Endodermal cell (in vitro differentiated cells): Measurements from ENCODE around the gene SNRNP70. TPM values are rescaled to one million over a fixed set of nuclear protein-coding genes. Genes with fewer than 3 reads are reported as not detected.
A peak's percentile ranks its signal among the peaks of the same experiment; 100 is the strongest.

Experiments
- DNase-seq: peaks from one replicate; pipeline ENCODE4 v3.0.0-alpha.2; 2017
- H3K27ac ChIP-seq: 2 replicates; pipeline ENCODE4 v1.5.1; 2013; ENCODE audit warnings: mild to moderate bottlenecking, low read depth, low read length, moderate library complexity
- H3K27me3 ChIP-seq: 2 replicates; pipeline ENCODE4 v1.6.1; 2013; ENCODE audit warnings: mild to moderate bottlenecking, low read length, moderate library complexity; ENCODE audit not compliant: insufficient read depth, control insufficient read depth, poor library complexity, severe bottlenecking
- H3K36me3 ChIP-seq: 2 replicates; pipeline ENCODE4 v1.7.0; 2013; ENCODE audit warnings: mild to moderate bottlenecking, low read length, moderate library complexity; ENCODE audit not compliant: control insufficient read depth, insufficient read depth
- H3K4me1 ChIP-seq: one replicate; pipeline ENCODE4 v1.7.0; 2013; ENCODE audit warnings: low read length; ENCODE audit not compliant: control insufficient read depth, insufficient read depth
- H3K4me3 ChIP-seq: 2 replicates; pipeline ENCODE4 v1.5.1; 2013; ENCODE audit warnings: mild to moderate bottlenecking, low read length, moderate library complexity
- H3K9ac ChIP-seq: 2 replicates; pipeline ENCODE4 v1.6.1; 2013; ENCODE audit warnings: mild to moderate bottlenecking, low read length, moderate library complexity; ENCODE audit not compliant: poor library complexity, severe bottlenecking; ENCODE audit errors: extremely low read depth
- H3K9me3 ChIP-seq: 2 replicates; pipeline ENCODE4 v1.6.1; 2013; ENCODE audit warnings: mild to moderate bottlenecking, low read length, moderate library complexity; ENCODE audit not compliant: control insufficient read depth
- H3K27ac Mint-ChIP-seq: 2 replicates; pipeline ENCODE4 v1.8.0; 2020; ENCODE audit warnings: mixed read lengths
- H3K27me3 Mint-ChIP-seq: 2 replicates; pipeline ENCODE4 v1.8.0; 2021; ENCODE audit warnings: mild to moderate bottlenecking, mixed read lengths; ENCODE audit not compliant: insufficient read depth
- H3K36me3 Mint-ChIP-seq: 2 replicates; pipeline ENCODE4 v1.8.0; 2020; ENCODE audit warnings: low read depth, mixed read lengths
- H3K4me1 Mint-ChIP-seq: 2 replicates; pipeline ENCODE4 v1.8.0; 2020; ENCODE audit warnings: mixed read lengths
- H3K4me3 Mint-ChIP-seq: 2 replicates; pipeline ENCODE4 v1.8.0; 2020; ENCODE audit warnings: mild to moderate bottlenecking, moderate library complexity, mixed read lengths
- H3K9me3 Mint-ChIP-seq: 2 replicates; pipeline ENCODE4 v1.8.0; 2020; ENCODE audit warnings: mild to moderate bottlenecking, mixed read lengths
- WGBS, 2 experiments: methylation state at CpG; one replicate each; pipeline versions ENCODE4 v1.1.5 to v1.1.7; 2013; ENCODE audit warnings: missing lambda C conversion rate in 2 of 2, mixed read lengths in 1 of 2; ENCODE audit not compliant: insufficient coverage in 1 of 2, insufficient read length in 1 of 2; 5-methylcytosine and 5-hydroxymethylcytosine counted together
- total RNA-seq, 2 donors: library from RNA; stranded (reverse); fragmentation: NEBNext Ultra II Directional in 1 of 2; extraction: Animal tissue kit (Norgen Biotek cat#: 25700) in 1 of 2; gene quantifications; 2 replicates in 1 of 2; 3 replicates in 1 of 2; pipeline ENCODE4 v1.2.1, GENCODE V29; 2021
- TF ChIP-seq, protein P1 (sequence below): fragments of 200-600 bp; sonication (generic); conservative IDR thresholded peaks from 2 replicates; pipeline ENCODE4 v1.5.0; 2021; ENCODE audit warnings: antibody characterized with exemption, mild to moderate bottlenecking

The SNRNP70 gene
- total RNA-seq, 2 donors from 2014 or later, result 284 to 292 TPM

DNA sequence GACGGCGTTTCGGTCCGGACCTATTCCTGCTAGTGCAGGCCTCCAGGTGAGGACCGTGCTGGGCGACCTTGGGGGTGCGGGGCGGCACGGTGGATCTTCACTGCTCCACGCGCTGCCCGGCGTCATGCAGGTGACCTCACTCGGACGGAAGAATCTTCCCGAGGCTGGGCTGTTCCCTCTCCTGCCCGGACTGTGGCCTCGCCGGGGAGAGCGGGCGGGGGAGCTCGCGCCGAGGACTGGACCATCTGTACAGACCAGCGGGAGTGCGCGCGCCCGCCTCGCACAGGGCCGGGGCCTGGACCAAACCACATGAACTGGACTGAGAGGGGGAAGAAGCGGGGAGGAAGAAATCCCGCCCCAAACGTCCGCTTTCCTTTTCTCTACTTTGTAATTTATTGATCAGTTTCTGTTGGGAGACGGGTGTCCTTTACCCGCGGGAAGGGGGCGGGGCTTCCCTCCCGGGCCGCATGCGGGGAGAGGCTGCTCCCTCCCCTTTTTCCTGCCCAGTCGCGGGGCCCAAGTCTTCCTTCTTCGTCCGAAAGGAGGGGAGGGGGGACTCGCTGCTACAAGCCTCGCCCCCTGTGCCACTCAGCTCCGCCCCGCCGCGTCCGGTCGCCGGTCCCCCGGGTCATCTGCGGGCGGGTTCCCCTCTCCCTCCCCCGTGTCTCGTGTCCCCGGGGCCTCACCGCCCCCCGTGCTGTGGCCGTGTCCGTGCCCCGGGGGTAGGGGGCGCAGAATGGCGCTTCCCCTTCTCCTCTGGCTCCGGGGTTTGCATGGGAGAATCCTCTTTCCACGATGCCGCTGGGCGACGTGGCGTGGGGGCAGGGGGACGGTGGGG, 65.1 kb downstream of the SNRNP70 start:
- peak; percentile 93 for DNase-seq
- TF ChIP-seq, protein P1, sequence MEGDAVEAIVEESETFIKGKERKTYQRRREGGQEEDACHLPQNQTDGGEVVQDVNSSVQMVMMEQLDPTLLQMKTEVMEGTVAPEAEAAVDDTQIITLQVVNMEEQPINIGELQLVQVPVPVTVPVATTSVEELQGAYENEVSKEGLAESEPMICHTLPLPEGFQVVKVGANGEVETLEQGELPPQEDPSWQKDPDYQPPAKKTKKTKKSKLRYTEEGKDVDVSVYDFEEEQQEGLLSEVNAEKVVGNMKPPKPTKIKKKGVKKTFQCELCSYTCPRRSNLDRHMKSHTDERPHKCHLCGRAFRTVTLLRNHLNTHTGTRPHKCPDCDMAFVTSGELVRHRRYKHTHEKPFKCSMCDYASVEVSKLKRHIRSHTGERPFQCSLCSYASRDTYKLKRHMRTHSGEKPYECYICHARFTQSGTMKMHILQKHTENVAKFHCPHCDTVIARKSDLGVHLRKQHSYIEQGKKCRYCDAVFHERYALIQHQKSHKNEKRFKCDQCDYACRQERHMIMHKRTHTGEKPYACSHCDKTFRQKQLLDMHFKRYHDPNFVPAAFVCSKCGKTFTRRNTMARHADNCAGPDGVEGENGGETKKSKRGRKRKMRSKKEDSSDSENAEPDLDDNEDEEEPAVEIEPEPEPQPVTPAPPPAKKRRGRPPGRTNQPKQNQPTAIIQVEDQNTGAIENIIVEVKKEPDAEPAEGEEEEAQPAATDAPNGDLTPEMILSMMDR, result no peak
- Histone ChIP-seq H3K27ac (peak overlapping the region; percentile 94), H3K27me3 (peaks cover 14% of the 10 kb centered on the region), H3K9me3 (no peaks in the 10 kb centered on the region), H3K4me1 (peaks cover 6% of the 10 kb centered on the region), H3K4me3 (peak overlapping the region; percentile 94), H3K9ac (peak overlapping the region; percentile 57), H3K36me3 (no peaks in the 10 kb centered on the region)
- Mint-ChIP-seq H3K36me3 (no peaks in the 10 kb centered on the region), H3K4me3 (peak overlapping the region; percentile 75), H3K27me3 (peaks cover 44% of the 10 kb centered on the region), H3K4me1 (peaks cover 12% of the 10 kb centered on the region), H3K27ac (peak overlapping the region; percentile 89), H3K9me3 (peaks cover 4% of the 10 kb centered on the region)
- 0% methylated on average over 20 to 73 of the region's 75 CpGs for WGBS, 2 experiments

DNA sequence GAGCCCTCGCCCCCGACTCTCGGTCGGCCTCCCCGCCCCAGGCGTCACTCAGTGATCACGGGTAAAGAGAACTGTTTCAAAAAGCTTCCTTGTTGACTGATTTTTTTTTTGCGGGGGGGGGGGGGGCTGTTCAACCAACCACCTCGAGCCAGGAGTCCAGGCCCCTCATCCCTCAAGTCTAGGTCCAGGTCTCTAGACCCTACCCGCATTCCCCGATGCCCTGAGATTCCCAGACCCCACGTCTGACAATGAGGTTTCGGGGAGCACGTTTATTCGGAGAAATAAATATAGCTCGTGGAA, 65.6 kb downstream of the SNRNP70 start:
- Histone ChIP-seq H3K4me3 (peak overlapping the region; percentile 94), H3K9me3 (no peaks in the 10 kb centered on the region), H3K4me1 (peaks cover 6% of the 10 kb centered on the region), H3K27ac (no peak overlapping the region), H3K27me3 (peaks cover 14% of the 10 kb centered on the region), H3K9ac (no peak overlapping the region), H3K36me3 (no peaks in the 10 kb centered on the region)
- Mint-ChIP-seq H3K27ac (no peak overlapping the region), H3K4me1 (peaks cover 15% of the 10 kb centered on the region), H3K9me3 (peaks cover 4% of the 10 kb centered on the region), H3K36me3 (no peaks in the 10 kb centered on the region), H3K4me3 (peak overlapping the region; percentile 75), H3K27me3 (peaks cover 50% of the 10 kb centered on the region)
- DNase-seq, result no peak
- TF ChIP-seq, protein P1, result no peak
- 16 to 57% methylated on average over 4 to 15 of the region's 16 CpGs for WGBS, 2 experiments

DNA sequence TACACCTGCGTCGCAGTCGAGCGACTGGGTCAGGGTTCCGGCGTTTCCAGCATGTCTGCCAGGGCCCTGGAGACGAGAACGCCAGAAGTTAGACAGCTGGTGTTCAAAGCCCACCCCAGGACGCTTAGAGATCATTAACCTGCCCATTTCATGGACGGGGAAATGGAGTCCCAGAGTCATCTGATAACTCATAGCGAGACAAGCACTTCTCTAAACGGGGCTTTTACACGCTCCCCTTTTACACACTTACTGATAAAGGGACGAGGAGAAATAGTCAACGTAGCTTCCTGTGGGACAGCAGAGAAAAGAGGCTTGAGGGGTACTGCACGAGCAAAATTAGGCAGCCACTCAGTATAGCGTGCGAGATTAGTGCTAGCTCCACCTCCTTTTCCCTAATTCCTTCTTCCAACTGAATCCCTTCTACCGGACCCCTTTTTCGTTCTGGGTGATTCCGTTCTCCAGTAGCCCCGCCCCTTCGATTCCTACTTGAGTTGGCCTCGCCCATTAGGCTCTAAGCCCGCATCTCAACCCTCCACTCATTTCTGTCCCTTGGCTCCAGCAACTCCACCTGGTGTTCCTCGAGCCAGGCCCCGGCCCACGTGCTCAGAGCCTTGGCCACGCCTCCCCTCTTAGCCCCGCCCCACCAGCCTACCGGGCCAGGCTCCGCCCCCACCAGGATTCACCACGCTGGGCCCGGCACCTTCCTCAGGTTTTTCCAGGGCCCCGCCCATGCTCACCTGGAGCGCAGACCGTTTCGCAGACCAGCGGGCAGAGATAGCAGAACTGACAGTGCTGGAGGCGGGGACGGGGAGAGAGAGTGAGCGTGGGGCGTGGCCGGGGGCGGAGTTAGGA, 66.2 kb downstream of the SNRNP70 start:
- H3K9ac ChIP-seq, result no peak overlapping the region
- H3K4me1 Mint-ChIP-seq, result peaks cover 15% of the 10 kb centered on the region
- H3K9me3 ChIP-seq, result no peaks in the 10 kb centered on the region
- peak overlapping the region; percentile 75 for H3K4me3 Mint-ChIP-seq
- peaks cover 14% of the 10 kb centered on the region for H3K27me3 ChIP-seq
- TF ChIP-seq, protein P1, result no peak
- peaks cover 6% of the 10 kb centered on the region for H3K4me1 ChIP-seq
- no peak overlapping the region for H3K27ac Mint-ChIP-seq
- peaks cover 55% of the 10 kb centered on the region for H3K27me3 Mint-ChIP-seq
- no peak overlapping the region for H3K27ac ChIP-seq
- H3K36me3 Mint-ChIP-seq, result no peaks in the 10 kb centered on the region
- no peaks in the 10 kb centered on the region for H3K36me3 ChIP-seq
- peaks cover 4% of the 10 kb centered on the region for H3K9me3 Mint-ChIP-seq
- peak overlapping the region; percentile 94 for H3K4me3 ChIP-seq
- peak; percentile 99 for DNase-seq
- WGBS, 2 experiments, result 17 to 22% methylated on average over 24 to 45 of the region's 45 CpGs
